Fibroblast of skin of right biceps (primary cell): ENCODE measurements around the gene MINPP1.
"Not testable (repeated sequence)": the region's sequence is repeated elsewhere in the genome, so short reads cannot be mapped to it uniquely, and the experiment has no call there.

ENCODE experiments used
- DNase-seq: peaks from one replicate; pipeline ENCODE4 v3.0.0-alpha.2; 2013

Gene MINPP1

GRCh38 chr10:87504640-87505365 is at the start of gene MINPP1:
MINPP1 (plus strand) TSS chr10:87504893; CDS start chr10:87504916, 23 bp downstream.
- peak; percentile 84 for DNase-seq

- DNase-seq = not testable (repeated sequence)
Observed at GRCh38 chr10:87456586-87457220, 48.0 kb upstream of the MINPP1 start.

- DNase-seq = not testable (repeated sequence)
Observed at GRCh38 chr10:87461751-87462150, 42.9 kb upstream of the MINPP1 start.

- not testable (repeated sequence) for DNase-seq
Observed at GRCh38 chr10:87466849-87467248, 37.8 kb upstream of the MINPP1 start.

GRCh38 chr10:87488733-87489132 is 16.0 kb upstream of the MINPP1 start:
- DNase-seq = not testable (repeated sequence)

GRCh38 chr10:87490285-87490684 is 14.4 kb upstream of the MINPP1 start:
- not testable (repeated sequence) for DNase-seq

- not testable (repeated sequence) for DNase-seq
Observed at GRCh38 chr10:87492450-87492849, 12.2 kb upstream of the MINPP1 start.

- DNase-seq = not testable (repeated sequence)
Observed at GRCh38 chr10:87495446-87495845, 9.2 kb upstream of the MINPP1 start.

- not testable (repeated sequence) for DNase-seq
Observed at GRCh38 chr10:87497386-87497785, 7.3 kb upstream of the MINPP1 start.

GRCh38 chr10:87498106-87498789 is 6.4 kb upstream of the MINPP1 start:
- not testable (repeated sequence) for DNase-seq

GRCh38 chr10:87500646-87501048 is 4.0 kb upstream of the MINPP1 start:
- DNase-seq = no peak

GRCh38 chr10:87503401-87503800 is 1.3 kb upstream of the MINPP1 start:
- no peak for DNase-seq

GRCh38 chr10:87503886-87504285 is 807 bp upstream of the MINPP1 start:
- DNase-seq = peak; percentile 47

GRCh38 chr10:87504307-87504639 is 420 bp upstream of the MINPP1 start:
- DNase-seq = no peak

GRCh38 chr10:87505366-87506111 is 846 bp downstream of the MINPP1 start:
- DNase-seq = peak; percentile 63

GRCh38 chr10:87506956-87507355 is 2.3 kb downstream of the MINPP1 start:
- no peak for DNase-seq

GRCh38 chr10:87507879-87508483 is 3.3 kb downstream of the MINPP1 start:
- DNase-seq = no peak

GRCh38 chr10:87508837-87509236 is 4.1 kb downstream of the MINPP1 start:
- no peak for DNase-seq

- no peak for DNase-seq
Observed at GRCh38 chr10:87510025-87510424, 5.3 kb downstream of the MINPP1 start.

- no peak for DNase-seq
Observed at GRCh38 chr10:87511526-87511925, 6.8 kb downstream of the MINPP1 start.

- no peak for DNase-seq
Observed at GRCh38 chr10:87518937-87519336, 14.2 kb downstream of the MINPP1 start.

GRCh38 chr10:87519582-87519981 is 14.9 kb downstream of the MINPP1 start:
- no peak for DNase-seq

GRCh38 chr10:87523731-87524130 is 19.0 kb downstream of the MINPP1 start:
- peak; percentile 20 for DNase-seq
